CD4-positive, alpha-beta T cell treated with Interleukin-2 at 100 ng/mL for 4 hours (primary cell): Measurements from ENCODE around the gene NAGLU.
"Not testable (repeated sequence)": the region's sequence is repeated elsewhere in the genome, so short reads cannot be mapped to it uniquely, and the experiment has no call there.

ENCODE experiments used
- DNase-seq: peaks from one replicate; pipeline ENCODE4 v3.0.0-alpha.2; 2020; ENCODE audit warnings: low spot score

NAGLU gene

DNA sequence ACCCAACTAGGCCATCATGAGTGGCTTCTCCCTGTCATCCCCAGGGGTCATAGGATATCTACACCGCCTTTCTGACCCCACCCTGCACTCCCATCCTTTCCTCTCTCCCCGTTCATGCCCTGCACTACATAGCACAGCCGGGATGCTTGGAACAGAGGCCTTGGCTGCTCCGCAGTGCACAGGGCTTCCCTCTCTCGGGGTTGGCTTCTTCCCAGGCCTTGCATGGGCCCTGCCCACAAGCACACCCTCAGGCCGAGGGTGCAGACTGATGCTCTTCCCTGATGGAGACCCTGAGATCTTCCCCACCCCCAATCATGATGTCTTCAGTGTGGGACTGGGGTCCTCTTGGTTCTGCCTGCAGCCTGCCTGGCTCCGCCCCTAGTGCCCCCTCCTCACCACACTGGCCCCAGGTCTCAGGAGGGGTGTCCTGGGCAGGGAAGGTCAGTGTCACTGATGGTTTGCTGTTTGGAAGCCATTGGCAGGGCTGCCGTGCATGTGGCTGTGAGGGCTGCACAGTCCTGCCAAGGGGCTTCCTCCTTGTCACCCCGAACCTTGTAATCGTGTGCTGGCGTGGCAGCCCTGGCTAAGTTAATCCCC, 14.3 kb upstream of the NAGLU start:
- no peak for DNase-seq

DNA sequence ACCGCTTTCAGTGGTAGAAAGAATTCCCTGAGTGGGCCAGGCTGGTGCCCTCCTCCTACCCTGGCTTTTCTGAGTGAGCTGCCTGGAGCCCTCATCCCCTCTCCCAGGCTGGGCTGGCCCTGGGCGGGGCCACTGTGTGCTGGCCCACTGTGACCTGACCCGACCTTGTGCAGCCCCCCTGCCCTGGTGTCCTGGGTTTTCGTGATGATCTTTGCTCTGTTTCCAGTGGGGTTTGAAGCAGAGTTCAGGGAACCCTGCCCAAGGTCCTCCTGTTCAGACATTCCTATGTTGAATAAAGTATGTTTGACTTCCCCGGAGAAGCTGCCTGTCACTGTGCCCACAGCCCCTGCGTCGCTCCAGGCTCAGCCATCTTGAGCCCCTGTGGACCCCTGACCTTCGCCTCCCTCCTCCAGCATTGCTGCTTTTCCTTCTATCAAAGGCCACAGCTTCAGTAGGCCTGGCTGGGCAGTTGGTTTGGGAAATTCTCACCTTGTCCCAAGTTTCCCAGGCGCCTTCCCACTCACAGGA, 13.7 kb upstream of the NAGLU start:
- no peak for DNase-seq

DNA sequence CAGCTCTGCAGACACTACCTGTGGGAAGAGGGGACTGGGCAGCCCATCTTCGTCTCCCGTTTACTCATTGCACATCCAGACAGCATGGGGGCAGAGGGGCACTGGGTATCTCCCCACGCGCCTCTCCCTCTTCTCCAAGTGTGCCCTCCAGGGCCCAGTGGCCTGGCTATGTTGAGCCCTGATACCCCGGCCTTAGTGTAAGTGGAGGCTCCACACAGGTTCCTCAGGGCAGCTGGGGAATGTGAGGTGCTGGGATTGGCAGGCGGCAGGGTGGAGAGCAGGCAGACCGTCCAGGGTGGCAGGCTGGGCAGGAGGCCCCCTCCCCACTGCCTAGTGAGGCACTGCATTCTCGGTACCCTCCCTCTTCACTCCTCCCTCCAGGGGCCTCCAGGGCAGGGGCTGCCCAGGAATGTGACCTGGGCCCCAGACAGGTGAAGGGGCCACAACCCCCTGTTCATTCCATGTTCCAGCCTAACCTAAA, 13.2 kb upstream of the NAGLU start:
- DNase-seq = no peak

DNA sequence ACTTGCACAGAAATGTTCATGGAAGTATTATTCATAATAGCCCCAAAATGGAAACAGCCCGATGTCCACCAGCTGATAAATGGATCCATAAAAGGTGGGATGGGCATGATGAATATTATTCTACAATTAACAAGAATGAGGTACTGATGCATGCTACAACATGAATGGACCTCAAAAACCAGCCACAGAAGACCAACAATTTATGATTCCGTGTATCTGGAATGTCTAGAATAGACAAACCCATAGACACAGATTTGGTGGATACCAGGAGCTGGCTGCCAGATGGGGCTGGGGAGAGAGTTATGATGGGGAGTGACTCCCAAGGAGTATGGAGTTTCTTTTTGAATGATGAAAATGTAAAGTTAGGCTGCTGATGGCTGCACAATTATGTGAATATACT, 10.8 kb upstream of the NAGLU start:
- no peak for DNase-seq

DNA sequence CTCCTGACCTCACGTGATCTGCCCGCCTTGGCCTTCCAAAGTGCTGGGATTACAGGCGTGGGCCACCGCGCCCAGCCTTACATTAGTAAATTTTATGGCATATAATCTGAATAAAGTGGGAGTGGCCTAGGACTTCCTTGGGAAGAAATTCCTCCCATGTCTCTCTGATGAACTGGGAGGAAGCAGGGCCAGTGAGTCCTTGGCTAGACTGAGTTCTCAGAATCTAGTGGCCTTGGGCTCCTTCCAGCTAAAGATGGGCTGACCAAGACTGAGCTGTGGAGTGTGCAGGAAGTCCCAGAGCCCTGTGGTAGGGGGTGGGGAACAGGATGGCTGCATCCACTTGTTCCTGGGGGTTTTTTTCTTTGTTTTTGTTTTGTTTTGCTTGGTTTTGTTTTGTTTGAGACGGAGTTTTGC, 10.0 kb upstream of the NAGLU start:
- no peak for DNase-seq

DNA sequence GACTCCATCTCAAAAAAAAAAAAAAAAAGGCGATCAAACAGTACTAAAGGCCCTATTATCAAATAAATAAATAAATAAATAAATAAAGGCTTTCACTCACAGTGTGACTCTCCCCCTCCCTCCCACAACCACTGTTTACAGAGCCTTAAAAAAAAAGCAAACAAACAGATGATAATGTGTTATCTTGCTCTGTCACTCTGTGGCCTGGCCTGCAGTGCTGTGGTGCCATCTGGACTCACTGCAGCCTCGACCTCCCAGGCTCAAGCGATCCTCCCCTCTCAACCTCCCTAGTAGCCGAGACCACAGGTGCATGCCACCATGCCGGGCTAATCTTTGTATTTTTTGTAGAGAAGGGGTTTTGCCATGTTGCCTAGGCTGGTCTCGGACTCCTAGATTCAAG, 8.1 kb upstream of the NAGLU start:
- no peak for DNase-seq

DNA sequence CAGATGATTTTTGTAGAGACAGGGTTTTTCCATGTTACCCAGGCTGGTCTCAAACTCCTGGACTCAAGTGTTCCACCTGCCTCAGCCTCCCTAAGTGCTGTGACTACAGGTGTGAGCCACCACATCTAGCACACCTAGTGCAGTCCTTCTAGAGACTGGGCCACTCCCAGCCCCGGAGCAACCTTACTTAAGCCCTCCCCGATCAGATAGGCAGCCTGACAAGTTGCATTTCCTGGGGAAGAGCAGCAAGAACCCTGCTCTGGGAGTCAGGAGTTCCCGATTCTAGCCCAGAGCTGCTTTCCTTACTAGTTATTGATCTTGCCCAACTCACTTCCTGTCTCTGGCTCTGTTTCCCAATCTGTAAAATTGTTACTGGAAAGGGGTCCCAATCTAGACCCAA, 7.0 kb upstream of the NAGLU start:
- no peak for DNase-seq

DNA sequence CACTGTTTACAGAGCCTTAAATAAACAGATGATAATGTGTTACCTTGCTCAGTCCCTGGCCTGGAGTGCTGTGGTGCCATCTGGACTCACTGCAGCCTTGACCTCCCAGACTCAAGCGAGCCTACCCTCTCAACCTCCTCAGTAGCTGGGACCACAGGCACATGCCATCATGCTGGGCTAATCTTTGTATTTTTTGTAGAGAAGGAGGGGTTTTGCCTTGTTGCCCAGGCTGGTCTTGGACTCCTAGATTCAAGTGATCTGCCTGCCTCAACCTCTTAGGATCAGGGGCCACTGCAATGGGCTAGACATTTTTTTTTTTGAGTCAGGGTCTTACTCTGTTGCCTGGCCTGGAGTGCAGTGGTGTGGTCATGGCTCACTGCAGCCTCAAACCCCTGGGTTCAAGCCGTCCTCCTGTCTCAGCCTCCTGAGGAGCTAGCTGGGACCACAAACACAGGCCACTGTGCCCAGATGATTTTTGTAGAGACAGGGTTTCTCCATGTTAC, 5.0 kb upstream of the NAGLU start:
- no peak for DNase-seq

DNA sequence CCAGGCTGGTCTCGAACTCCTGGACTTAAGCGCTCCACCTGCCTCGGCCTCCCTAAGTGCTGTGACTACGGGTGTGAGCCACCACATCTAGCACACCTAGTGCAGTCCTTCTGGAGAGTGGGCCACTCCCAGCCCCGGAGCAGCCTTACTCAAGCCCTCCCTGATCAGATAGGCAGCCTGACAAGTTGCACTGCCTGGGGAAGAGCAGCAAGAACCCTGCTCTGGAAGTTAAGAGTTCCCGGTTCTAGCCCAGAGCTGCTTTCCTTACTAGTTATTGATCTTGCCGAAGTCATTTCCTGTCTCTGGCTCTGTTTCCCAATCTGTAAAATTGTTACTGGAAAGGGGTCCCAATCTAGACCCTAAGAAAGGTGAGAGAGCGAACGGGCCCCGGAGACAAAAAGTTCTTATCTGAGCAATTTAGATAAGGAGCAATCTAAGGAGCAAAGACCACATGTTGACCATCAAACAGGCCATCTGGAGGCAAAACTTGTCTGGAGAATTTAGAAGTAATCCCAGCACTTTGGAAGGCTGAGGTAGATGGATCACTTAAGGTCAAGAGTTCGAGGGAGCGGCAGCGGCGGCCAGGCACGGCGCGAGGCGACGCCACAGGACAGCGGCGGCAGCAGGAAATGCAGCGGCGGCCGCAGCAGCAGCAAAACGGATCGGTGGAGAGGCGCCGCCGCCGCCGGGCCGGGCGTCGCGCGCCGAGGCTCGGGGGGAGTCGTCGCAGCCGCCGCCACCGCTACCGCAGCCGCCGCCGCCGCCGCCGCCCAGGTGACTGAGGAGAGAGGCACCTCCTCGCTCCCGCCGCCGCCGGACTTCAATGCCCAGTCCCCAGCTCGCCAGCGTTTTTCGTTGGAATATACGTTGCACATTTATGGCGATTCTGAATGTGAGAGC, 4.3 kb upstream of the NAGLU start:
- DNase-seq = peak; percentile 45

DNA sequence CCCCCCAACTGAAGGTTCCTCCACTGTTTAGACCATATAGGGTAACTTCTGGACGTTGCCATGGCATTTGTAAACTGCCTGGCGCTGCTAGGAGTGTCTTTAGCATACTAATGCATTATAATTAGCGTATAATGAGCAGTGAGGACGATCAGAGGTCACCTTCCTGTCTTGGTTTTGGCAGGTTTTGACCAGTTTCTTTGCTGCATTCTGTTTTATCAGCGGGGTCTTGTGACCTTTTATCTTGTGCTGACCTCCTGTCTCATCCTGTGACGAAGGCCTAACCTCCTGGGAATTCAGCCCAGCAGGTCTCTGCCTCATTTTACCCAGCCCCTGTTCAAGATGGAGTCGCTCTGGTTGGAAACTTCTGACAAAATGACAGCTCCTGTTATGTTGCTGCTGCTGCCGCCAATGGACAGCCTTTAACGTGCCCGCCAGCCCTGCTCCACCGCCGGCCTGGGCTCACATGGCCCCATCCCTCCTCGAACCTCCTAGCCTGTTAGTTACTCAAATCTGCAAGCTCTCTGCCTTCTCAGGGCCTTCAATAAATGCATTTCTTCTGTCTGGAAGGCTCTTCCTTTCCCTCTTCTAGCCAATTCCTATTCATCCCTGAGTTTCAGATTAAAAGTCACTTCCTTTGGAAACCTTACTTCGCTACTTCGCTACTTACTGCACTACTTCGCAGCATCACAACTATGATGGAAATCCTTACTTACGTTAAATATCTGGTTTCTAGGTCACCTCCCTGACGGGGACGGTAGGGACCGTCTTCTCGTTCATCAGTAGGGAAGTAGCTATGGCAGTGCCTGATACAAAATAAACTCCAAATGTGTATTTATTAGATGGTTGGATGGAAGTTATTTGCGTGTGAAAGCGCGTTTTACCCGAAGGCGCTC, 640 bp upstream of the NAGLU start:
- DNase-seq = no peak

DNA sequence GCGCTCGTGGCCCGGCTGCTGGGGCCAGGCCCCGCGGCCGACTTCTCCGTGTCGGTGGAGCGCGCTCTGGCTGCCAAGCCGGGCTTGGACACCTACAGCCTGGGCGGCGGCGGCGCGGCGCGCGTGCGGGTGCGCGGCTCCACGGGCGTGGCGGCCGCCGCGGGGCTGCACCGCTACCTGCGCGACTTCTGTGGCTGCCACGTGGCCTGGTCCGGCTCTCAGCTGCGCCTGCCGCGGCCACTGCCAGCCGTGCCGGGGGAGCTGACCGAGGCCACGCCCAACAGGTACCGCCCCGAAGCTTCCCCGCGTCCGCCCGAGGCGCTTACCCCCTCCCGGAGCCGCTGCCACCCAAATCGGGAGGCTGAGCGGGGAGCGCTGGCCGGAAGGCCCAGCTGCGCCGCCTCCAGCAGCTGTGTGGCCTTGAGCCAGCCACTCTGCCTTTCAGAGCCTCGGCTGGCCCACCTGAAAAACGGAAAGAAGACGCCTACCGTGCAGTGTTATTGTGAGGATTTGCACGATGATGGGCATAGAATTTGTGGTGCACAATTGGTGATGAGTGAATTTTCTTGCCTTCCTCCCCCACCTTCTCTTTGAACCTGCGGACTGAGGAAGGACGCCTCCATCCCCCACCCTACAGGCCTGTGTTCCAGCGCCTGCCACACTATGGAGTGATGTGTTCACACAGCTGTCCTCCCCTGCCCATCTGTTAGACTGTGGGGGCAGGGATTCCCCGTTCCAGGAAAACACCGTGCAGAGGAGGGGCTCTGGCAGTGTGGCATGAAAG, 523 bp downstream of the NAGLU start:
- DNase-seq = peak; percentile 61

DNA sequence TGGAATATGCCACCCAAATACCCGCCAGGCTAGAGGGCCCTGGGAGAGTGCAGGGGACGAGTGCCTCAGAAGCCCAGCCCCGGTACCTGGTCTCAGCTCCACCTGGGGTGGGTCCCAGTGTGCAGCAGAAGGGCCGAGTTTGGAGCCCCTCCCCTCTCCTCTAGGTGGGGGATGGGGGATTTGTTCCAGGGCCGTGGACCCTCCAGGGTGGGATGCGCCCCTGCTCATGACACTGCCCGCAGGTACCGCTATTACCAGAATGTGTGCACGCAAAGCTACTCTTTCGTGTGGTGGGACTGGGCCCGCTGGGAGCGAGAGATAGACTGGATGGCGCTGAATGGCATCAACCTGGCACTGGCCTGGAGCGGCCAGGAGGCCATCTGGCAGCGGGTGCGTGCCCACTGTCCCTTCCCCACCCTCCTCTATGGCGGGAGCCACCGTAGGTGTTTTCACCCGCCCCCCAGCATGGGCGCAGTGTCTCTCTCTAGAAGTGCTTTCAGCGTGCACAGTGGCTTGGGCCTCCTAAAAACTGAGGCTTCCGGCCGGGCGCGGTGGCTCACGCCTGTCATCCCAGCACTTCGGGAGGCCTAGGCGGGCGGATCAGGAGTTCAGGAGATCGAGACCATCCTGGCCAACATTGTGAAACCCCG, 1.2 kb downstream of the NAGLU start:
- no peak for DNase-seq

DNA sequence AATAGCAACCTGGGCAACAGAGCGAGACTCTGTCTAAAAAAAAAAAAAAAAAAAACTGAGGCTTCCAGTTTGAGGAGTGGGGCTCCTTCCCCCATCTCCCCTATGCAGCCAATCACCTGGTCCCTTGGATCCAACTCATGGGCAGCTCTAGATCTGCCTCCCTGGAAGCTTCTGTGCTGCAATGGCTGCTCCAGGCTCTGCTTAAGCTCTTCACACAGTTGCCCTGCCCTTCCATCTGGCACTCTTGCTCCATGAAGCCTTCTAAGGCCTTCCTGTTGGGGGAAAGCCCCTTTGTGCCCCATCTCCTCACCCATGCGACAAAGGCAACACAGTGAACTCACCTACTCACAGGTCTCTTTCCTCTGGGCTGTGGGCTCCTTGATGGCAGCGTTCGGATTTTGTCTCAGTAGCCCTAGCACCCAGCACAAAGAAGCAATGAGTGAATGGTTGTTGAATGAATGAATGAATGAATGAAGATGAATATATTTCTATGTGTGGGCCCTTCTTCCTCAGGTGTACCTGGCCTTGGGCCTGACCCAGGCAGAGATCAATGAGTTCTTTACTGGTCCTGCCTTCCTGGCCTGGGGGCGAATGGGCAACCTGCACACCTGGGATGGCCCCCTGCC, 1.9 kb downstream of the NAGLU start:
- no peak for DNase-seq

DNA sequence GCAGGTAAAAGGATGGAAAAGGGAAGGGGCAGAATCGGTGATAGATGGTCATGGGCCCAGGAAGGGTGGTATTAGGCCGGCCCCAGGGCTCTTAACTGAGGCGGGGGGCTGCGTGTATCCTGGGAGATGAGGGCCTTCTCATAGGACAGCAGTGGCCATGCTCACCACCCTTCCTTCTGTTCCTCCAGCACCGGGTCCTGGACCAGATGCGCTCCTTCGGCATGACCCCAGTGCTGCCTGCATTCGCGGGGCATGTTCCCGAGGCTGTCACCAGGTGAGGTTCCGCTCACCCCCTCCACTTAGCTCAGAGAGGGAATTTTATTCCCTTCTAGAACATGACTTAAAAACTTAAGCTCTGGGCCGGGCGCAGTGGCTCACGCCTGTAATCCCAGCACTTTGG, 2.4 kb downstream of the NAGLU start:
- DNase-seq = no peak

DNA sequence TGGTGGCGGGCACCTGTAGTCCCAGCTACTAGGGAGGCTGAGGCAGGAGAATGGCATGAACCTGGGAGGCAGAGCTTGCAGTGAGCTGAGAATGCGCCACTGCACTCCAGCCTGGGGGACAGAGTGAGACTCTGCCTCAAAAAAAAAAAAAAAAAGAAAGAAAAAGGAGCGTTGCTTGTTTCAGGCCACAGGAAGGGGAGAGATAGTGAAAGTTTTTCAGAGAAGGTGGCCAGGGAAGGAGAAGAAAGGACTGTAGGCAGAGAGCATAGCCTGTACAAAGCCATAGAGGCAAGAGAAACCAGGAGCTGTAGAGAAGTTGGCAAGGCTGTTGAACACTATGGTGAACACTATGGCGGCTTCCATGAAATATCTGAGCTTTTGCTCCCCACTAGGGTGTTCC, 4.5 kb downstream of the NAGLU start:
- DNase-seq = not testable (repeated sequence)

DNA sequence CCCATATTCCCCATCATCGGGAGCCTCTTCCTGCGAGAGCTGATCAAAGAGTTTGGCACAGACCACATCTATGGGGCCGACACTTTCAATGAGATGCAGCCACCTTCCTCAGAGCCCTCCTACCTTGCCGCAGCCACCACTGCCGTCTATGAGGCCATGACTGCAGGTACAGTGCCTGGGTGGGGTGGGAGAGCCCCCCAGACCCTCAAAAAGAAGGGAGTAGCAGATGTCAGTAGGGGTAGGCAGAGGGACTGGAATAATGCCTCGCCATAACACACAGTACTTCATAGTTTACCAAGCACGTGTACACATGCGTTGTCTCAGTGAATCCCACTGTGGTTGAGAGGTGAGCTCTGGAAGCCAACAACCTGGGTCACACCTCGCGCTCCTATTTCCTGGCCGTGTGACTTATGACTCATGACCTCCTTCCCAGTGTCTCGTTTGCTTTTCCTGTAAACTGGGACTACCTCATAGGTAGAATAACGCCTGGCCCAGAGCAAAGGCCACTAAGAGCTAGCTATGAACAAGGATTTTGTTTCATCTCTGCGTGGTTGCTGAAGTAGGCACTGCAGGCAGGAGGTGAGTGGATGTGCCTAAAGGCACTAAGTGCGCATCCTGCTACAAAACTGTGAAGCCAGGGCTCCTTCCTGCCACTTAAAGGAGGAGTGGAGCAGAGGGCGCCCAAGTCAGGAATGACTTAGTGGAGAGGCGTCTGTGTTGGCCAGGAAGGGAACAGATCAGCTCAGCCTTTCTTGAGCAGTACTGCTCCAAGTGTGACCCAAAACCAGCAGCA, 5.2 kb downstream of the NAGLU start:
- peak; percentile 51 for DNase-seq

DNA sequence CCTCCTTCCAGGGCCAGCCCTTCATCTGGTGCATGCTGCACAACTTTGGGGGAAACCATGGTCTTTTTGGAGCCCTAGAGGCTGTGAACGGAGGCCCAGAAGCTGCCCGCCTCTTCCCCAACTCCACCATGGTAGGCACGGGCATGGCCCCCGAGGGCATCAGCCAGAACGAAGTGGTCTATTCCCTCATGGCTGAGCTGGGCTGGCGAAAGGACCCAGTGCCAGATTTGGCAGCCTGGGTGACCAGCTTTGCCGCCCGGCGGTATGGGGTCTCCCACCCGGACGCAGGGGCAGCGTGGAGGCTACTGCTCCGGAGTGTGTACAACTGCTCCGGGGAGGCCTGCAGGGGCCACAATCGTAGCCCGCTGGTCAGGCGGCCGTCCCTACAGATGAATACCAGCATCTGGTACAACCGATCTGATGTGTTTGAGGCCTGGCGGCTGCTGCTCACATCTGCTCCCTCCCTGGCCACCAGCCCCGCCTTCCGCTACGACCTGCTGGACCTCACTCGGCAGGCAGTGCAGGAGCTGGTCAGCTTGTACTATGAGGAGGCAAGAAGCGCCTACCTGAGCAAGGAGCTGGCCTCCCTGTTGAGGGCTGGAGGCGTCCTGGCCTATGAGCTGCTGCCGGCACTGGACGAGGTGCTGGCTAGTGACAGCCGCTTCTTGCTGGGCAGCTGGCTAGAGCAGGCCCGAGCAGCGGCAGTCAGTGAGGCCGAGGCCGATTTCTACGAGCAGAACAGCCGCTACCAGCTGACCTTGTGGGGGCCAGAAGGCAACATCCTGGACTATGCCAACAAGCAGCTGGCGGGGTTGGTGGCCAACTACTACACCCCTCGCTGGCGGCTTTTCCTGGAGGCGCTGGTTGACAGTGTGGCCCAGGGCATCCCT, 7.4 kb downstream of the NAGLU start:
- DNase-seq = no peak

DNA sequence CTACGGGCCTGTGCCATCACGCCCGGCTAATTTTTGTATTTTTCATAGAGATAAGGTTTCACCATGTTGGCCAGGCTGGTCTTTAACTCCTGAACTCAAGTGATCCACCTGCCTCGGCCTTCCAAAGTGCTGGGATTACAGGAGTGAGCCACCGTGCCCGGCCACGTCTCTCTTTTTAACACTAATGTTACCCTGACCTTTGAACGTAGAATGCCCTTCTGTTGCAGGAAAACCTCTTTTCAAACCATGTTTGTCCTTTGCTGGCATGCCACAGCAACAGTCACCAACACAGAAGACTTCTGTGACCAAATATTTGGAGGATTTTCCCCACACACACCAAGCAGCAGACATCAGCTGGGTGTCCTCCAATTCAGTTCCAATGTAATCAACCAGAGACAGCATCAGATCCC, 8.8 kb downstream of the NAGLU start:
- DNase-seq = no peak
